ENCODE measurements around the gene HIVEP3.

Gene HIVEP3

GRCh38 chr1:41891199-41891896, 27.4 kb downstream of the HIVEP3 start:
- DNase-seq = peak; percentile 47

- DNase-seq = no peak
Observed at GRCh38 chr1:41890825-41891198, 27.9 kb downstream of the HIVEP3 start.

GRCh38 chr1:41889506-41890414, 29.0 kb downstream of the HIVEP3 start:
- no peak for DNase-seq

DNA sequence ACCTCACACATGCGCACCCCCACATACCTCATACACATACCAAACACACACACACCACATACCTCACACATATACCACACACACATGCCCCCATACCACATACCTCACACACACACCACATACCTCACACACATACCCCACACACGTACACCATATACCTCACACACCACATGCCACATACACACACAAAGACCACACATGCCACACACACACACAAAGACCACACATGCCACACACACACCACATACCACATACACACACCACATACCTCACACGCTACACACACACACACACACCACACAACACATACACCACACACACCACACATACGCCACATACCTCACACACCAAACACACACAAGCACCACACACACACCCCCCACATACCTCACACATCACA, 30.0 kb downstream of the HIVEP3 start:
- no peak for DNase-seq

- DNase-seq = no peak
Observed at GRCh38 chr1:41887365-41887764, 31.4 kb downstream of the HIVEP3 start.

DNA sequence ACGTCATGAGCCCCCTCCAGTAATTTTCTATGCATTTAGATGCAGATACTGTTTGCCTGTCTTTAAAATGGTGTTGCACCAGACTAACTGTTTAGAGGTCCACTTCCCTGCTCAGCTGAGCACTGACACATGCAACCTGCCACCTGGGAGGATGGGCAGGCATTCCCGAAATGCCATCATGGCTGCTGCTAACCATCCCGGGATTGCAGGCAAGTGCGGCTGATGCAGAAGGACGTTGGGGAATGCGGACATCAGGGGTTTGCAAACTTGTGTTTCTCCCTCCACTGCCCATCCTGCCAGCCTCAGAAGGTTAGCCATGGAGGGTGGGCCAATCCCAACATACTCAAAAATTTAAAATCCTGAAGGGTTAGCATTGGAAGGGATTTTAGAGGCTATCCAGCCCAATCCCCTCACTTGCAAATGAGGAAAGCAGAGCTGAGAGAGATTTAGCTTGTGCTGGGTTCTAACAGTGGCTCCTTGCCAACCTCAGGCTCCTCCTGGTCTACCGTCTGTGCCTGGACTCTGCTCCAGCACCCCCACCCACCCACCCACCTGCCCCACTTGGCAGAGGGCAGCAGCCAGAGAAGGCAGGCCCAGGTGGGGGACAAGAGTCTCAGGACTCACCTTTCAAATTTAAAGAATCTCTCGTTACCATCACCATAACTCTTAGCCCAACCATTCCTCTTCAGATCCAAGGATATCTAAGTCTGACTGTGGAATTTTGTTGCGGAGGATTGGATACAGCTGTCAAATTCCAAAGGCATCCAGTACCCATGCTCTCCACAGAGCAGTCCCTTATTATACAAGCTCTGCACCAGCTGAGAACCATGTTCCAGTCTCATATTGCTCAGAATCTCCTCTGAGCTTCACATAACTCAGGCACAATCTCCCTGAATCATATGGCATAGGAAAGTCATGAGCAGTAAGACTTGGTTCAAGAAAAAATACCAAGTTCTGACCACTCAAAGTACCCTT, 34.2 kb downstream of the HIVEP3 start:
- DNase-seq = no peak

- no peak for DNase-seq
Observed at GRCh38 chr1:41883507-41883906, 35.2 kb downstream of the HIVEP3 start.

DNA sequence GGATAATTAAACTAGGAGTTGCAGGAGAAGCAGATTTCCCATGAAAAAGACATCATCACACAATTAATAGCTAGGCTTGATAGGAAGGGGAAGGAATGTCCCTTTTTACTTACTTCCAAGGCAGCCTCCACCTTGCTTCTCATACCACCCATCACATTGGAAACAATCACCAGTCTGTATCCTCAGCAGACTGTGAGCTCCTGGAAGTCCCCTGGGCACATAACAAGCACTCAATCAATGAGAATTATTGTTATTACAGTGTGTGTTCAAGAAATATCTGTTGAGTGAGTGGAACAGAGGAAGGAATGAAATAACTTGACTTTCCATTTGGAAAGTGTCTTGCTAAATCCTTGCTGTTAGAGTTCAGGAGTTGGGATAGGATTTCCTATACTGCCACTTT, 36.2 kb downstream of the HIVEP3 start:
- no peak for DNase-seq

DNA sequence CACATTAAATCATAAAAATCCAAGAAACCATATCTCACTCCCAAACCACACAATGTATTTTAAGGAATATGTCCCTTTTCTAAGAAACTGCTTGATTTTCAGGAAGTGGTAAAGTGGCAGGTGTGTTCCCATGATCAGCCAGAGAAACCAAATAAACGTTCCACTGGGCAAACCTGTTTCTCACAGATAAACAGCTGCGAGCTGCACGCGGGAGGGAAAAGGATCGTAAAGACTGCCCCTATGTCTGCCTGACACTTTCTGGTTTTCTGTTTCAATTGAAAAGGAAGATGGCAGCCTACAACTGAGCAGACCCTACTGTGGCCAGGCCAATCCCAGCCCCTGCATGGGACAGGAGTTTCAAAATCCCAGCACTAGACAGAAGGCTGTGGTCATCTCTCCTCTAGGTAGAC, 36.6 kb downstream of the HIVEP3 start:
- DNase-seq = no peak

GRCh38 chr1:41880950-41881885, 37.5 kb downstream of the HIVEP3 start:
- no peak for DNase-seq

DNA sequence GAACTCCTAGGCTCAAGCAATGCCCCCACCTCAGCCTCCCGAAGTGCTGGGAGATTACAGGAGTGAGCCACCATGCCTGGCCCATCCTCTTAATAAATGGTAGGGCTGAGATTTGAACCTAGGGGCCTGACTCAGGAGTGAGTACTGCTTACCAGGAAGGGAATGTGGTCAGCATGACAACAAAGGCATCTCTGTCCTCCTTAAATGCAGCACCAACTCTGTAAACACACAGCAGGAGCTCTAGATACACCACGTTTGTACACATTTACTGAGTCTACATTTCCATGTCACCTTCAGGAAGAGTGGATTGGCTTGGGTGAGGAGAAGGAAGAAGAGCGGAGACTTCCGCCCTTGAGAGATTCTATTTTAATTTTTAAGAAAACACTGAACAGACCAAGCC, 38.5 kb downstream of the HIVEP3 start:
- DNase-seq = no peak

- DNase-seq = no peak
Observed at GRCh38 chr1:41879617-41880016, 39.1 kb downstream of the HIVEP3 start.

GRCh38 chr1:41878911-41879310, 39.8 kb downstream of the HIVEP3 start:
- no peak for DNase-seq

- DNase-seq = no peak
Observed at GRCh38 chr1:41878495-41878894, 40.2 kb downstream of the HIVEP3 start.

- no peak for DNase-seq
Observed at GRCh38 chr1:41876576-41877445, 41.9 kb downstream of the HIVEP3 start.

- no peak for DNase-seq
Observed at GRCh38 chr1:41875487-41875886, 43.2 kb downstream of the HIVEP3 start.

DNA sequence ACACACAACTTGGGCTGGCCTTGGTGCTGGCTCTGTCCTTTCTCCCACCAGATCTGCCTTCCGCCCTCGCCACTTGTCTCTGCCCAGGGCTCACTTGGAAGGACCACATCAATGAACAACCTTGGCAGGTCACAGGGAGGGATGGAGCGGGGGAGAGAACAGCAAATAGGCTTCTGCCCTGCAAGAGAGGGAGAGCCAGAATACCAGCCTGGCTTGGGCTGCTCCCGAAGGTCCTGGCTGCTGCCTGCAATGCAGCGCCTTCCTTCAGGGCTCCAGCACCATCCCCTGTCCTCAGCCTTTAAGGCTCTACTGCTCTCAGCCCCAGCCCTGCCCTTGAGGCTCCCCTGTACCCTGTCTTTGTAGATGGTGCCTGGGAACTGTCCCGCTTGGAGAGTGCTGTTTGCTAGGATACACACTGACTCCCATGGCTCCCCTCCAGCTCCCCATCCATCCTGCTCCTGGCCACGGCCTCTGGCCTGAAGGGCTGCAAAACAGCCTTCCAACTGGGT, 43.8 kb downstream of the HIVEP3 start:
- DNase-seq = no peak

- DNase-seq = no peak
Observed at GRCh38 chr1:41874151-41874719, 44.5 kb downstream of the HIVEP3 start.

- no peak for DNase-seq
Observed at GRCh38 chr1:41872074-41872473, 46.6 kb downstream of the HIVEP3 start.

GRCh38 chr1:41870076-41870562, 48.6 kb downstream of the HIVEP3 start:
- DNase-seq = no peak

Data from stimulated activated naive CD4-positive, alpha-beta T cell treated with Interleukin-2 at 50 U/mL for 16 hours (primary cell).